Amygdala (tissue), 56 donors: ENCODE data around the gene TEX35.
A peak's percentile ranks its signal among the peaks of the same experiment; 100 is the strongest.
"Not testable (repeated sequence)": the region's sequence is repeated elsewhere in the genome, so short reads cannot be mapped to it uniquely, and the experiment has no call there.

ENCODE experiments used
- DNase-seq, 56 donors: peaks; one replicate each; lab custom pipeline; 2025; lab: John Stamatoyannopoulos, UW

Gene TEX35

DNA sequence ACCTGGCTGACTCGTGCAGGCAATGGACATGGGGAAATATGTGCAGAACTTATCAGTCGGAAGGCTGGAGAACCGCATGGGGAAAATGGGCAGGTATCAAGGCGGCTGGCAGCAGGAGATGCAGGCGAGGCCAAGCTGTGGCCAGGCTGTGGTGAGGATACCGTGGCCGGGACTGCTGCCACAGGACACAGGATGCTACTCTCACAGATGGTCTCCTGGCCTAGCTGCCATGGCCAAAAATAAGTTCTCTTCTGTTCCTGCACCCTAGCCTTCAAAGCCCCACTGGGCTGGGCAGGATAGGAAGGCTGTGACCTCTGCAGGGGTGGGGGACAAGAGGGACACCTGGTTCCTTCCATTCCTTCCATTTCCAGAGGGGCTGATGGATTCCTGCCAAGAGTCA, 26.4 kb downstream of the TEX35 start:
- DNase-seq: no peak

DNA sequence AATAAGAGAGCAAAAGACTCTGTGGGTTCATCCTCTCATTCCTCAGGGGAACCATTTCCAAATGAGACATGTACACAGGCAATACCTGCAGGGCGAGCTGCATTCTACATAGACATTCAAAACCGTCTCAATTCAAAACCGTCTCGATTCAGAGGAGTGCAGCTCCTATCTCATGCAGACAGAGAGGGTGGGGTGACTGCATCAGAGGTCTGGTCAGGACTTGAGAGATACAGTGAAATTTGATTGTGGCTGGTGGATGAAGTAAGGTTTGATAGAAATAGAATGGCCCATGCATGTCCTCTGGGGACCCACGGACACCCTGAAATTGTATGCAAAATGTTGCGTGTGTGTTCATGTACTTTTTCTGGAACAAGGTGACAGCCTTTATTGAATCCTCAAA, 27.3 kb downstream of the TEX35 start:
- DNase-seq: no peak

DNA sequence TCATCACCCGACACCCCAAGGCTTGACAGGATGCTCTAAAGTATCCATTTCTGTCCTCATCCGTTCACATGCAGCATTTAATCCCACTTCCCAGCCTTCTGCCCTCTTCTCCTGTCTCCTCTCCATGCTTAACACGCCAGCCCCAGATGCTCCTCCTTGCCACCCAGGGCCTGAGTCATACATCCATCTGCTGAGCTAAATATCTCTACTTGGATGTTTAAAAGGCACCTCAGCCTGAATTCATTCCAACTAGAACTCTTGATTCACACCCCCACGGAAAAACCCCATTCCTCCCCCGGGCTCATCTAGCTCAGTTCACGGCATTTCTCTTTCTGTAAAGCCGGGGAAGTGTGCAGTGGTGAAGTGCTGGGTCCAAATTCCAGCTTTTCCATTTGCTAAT, 27.7 kb downstream of the TEX35 start:
- peak in 16 of 56 donors; percentile 7 to 65 (median 26) for DNase-seq

DNA sequence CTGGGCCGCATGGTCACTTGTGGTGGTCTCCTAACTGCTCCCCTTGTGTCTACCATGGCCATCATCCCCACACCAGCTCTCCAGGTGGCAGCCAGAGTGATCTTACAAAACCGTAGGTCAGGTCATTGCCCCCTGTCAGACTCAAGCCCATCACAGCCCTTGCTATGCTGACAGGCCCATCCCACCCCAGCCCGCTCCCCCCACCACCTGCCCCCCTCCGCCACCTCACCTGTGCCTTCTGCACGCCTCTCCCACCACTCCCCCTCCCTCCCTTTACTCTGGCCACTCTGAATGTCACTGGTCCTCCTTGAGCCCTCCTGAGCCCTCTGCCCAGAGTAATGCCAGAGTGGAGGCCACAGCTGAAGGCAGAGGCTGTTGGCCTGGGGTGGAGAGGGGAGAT, 28.5 kb downstream of the TEX35 start:
- DNase-seq: no peak

DNA sequence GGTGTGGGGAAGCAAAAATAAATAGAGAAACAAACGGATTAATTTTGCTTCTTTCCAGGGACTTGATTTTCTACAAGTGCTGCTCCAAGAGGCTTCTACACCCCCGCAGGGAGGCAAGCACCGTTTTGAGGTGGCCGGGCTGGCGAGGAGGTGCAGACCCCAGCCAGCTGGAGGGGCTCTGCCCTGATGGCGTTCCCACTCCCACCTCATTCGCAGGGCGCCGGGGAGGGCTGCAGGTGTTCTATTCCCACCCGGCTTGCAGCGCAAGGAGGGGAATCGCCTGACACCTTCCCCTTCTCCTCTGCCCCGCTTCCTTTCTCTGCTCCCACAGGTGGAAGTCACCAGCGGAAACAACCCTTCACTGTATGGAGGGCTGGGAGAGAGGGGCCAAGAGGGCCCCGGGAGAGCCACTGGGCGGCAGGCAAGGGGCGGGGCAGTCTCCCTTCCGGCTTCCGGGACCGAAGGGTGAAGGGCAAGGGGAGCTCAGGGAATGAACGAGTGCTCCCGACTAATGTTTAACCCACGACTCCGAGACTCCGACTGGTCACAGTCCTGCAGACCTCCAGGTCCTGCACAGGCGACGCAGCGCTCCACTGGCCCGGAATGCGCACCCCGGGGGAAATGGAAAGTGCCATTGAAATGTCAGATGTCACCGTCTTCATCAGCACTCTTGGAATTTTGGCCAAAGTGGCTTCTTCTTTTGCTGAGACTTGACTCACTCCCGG, 29.1 kb downstream of the TEX35 start:
- peak in 17 of 56 donors; percentile 20 to 69 (median 51) for DNase-seq

DNA sequence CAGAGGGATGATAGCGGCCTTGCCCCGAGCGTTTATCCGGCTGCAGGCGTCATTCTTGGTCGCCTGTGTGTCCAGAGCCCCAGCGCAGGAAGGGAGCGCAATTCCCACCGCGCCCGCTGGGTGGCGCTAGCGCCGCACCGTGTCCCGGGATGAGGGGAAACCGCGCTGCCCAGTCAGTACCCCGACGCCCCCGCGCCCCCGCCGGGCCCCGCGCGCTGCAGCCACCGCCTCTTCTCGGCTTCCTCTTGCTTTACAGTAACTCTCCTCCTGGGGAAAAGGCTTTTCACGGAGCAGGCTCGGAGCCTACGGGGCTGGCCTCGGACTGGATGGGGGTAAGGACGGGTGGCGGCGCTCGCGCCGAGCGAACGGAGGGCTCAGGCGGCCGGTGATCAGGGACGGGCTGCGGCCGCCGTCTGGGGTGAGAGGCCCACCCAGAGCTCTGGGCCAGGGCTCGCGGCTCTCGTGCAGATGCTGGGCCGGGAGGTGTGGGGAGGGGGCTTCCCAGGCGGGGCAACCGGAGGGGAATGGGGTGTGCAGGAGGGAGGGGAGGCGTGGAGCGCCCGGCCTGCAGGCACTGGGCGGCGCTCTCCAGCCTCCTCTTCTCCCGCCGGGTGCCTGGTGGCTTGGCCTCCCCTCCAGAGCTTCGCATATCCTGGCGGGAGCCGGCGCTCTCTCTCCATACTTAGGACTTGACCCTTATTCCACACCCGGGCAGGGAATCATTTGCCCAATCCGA, 29.8 kb downstream of the TEX35 start:
- peak; percentile 12 to 92 (median 74) for DNase-seq

DNA sequence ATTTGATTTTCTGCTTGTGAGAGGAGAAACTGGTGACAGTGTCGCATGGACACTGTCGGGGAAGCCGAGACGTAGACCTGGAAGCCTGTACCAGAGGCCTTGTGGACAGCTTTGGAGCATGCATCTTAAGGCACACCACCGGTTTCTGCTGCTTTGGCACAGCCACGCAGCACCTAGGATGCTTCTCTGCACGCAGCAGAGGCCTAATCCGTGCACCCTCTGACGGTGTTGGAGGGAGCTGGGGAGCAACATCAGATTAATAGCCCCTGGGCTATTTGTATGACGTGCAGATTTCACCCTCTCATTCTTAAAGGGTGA, 30.3 kb downstream of the TEX35 start:
- peak in 1 of 56 donors; percentile 27 for DNase-seq

DNA sequence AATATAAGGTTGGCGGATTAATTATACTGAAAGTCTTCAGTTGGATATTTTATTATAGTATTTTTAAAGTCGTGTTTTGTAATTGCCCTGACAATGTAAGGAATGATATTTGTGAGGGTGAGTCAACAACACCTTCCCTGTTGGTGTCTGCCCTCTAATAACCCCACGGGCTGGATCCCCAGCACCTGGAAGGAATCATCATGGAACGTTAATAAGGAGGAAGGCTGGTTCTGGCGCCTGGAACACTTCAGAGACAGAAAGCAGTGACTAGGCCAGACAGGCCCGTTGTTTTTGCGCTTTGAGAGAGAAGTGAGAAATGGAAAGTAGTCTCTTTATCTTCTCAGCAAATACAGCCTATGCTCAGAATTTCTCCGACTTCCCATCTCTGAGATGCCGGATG, 31.6 kb downstream of the TEX35 start:
- no peak for DNase-seq

DNA sequence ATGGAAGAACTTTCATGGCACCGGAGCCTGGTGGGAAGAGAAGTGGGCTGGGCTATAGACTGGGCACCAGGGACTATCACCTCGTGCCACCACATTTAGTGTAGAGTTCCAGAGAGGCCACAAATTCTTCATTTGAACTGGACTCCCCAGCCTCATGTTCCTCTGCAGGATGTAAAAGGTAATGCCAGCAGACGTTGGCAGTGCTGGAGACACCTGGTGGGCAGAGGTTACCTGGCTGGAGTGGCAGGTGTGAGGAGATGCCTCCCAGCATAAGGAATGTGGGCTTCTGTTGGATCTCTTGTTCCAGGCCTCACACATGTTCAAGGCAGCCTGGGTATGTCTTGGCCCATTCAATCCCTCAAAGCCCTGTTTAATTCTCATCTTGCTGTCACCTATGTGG, 35.2 kb downstream of the TEX35 start:
- DNase-seq: no peak

DNA sequence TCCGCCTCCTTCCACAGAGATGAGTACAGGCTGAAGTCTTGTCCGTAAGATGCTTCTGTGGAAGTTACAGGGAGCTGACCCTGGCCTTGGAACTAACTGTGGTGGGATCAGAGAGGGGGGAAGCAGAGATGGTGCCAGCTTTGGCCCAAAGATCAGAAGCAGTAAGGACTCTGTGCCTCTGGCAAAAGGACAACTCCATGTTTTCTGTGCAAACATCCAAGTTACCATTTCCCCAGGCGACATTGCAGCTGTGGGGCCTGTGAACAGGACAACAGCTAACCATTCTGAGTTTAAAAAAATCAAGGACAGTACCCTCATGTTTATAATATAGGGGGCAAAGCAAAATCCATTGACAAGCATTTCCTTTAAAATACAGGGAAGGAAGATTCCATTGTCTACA, 38.4 kb downstream of the TEX35 start:
- DNase-seq: no peak

DNA sequence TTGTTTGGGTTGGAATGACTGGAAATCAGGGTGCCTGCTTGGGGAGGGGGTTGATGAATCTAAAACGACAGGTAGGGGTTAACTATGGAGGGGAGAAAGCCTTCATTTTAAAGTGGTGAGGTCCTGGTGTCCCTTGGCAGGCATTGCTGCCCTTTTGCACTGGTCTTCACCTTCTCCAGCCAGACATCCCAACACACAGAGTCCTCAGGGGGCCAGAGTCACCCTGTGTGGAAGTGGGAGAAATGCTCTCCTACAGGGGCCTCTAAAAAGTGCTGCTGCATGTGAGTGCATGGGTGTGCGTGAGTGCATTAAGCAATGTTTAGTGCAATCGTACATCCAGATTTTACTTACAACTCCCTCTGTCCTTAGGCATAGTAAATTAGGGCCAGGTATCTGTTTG, 39.0 kb downstream of the TEX35 start:
- DNase-seq: no peak

DNA sequence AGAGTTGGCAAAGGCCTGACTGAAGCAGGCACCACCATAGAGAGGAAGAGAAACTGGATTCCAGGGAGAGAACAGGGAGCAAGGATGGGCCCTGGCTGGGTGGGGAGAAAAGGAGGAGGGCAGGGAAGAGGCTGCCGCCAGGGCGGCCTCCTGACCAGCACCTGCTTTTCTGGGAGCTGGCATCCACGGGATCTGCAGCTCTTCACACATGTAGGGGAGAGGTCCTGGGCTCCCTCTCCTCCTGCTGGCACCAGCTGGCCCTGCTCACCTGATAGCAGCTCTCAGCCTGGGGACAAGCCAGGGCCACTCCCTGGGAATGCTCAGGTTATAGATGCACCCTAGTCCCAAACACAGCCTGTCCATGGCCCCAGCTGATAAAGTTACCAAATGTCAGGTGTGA, 39.9 kb downstream of the TEX35 start:
- DNase-seq: no peak

DNA sequence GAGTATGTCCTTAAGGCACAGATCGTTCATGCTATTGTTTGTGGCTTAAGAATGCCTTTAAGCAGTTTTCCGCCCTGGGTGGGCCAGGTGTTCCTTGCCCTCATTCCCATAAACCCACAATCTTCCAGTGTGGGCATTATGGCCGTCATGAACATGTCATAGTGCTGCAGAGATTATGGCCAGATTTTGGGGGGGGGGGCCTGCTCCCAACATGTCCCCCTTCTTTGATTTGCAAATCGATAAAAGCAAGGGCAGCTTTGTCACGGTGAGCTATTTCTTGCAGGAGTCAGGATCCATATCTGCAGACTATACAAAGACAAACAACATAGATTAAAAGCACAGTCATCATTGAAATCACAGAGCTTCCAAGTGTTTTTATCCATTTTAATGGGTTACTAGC, 41.4 kb downstream of the TEX35 start:
- DNase-seq: not testable (repeated sequence)

DNA sequence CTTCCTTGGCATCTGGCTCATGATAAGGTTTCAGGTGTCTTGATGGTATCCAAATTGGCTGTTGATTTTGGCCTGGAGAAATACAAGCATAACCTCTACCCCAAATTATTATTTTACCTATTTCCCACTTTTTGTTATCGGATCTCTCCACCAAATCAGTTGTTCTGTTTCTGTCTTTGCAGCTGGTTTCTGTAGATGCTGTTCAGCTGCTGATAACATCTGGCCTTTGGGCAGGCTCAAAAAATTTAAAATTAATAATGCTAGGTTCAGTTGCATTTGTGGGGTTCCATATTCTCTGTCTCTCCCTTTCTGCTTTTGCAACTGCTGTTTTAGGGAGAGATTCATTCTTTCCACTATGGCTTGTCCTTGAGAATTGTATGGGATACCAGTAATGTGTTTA, 42.7 kb downstream of the TEX35 start:
- not testable (repeated sequence) for DNase-seq

DNA sequence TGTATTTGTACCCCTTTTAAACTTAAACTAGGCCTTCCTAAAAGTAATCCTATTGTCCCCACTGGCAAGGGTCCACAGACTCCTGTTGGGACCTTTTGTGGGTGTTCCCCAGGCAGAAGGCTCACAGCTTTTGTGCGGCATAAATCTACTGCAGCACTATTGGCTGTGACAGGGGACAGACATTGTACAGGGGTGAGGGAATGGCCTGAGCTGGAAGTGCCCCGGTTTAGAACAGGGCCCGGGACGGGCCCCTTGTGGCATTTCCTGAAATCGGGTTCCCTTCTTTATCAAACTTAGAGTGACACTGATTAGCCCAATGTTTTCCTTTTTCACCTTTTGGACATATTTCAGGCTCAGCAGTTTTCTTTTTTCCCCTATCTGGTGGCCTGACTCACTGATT, 45.9 kb downstream of the TEX35 start:
- DNase-seq: not testable (repeated sequence)

DNA sequence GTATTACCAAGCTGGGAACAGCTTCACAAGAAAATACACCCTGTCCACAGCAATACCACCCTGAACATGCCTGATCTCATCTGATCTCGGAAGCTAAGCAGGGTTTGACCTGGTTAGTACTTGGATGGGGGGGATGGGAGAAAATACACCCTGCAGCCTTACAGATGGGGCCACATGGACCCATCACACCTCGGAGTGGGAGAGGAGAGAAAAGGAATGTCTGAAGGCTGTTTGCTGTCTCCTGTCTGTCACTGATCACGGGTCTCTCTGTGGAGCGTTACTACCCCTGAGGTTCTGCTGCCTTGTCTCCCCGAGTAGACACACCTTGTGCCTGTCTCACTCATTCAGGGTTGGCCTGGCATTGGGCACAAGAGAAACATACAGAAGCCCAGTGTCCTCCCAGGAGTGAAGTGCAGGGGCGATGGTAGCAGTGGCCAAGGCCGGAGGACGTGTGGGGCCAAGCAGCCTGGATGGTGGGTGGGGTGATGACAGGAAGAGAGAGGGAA, 48.0 kb downstream of the TEX35 start:
- DNase-seq: no peak

DNA sequence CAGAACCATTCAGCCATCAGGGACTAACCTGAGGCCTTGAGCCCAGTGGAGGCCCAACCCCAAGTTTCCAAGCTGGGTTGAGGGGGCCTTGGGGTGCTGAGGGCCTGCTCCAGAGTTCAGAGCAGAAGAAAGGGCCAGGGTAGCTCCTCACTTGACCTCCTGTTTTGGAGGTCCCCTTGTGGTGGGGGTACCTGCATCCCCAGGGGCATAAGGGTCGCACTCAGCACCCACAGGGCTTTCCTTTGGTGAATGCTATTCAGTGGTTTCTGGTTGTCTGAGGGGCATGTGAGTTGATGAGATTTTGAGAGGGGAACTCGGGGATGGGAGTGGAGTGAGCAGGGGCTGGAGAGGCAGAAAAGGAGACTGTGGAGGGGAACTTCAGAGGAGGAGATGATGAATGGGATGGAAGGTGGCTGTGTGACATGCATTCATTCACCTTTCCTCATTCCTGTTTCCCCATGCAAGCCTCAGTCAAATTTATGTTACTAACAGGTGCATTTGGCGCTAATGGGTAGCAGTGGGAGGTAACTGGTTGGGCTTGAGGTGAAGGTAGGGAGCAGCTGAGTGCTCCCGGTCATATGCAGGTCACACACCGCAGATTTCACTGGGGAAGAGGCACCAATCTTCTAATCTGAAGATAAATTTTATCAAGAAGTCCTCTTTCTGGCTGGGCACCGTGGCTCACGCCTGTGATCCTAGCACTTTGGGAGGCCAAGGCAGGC, 50.4 kb downstream of the TEX35 start:
- DNase-seq: no peak

DNA sequence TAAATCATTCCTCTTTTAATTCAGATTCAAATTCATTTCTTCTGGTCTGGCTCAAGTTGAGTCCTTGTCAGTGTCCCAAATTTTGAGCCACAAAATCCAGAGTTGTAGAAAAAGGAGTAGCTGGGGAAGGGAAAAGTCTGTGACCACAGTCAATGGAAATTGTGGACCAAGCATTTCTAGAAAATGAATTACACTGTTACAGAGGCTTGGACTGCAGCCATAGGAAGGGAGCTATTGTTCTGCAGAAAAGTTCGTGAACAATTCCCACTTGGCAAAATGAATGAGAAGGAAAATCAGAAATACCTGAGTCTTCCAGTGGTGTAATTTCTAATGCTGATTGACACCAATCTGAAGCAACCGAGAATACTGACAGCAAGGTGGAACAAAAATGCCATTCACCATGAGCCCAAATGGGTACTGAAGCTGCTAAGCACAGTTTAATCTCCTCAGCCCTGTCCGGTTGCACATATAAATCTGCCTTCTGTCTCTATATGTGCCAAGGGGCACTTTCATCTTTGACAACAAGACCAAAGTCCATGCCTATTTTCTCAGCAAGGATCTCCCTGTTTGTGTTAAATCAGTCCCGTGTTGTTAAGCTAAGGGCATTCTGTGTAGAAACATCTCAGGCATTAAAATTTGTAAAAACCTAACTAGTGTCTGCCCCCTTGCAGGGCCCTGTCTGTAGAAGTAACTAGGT, 51.3 kb downstream of the TEX35 start:
- no peak for DNase-seq

DNA sequence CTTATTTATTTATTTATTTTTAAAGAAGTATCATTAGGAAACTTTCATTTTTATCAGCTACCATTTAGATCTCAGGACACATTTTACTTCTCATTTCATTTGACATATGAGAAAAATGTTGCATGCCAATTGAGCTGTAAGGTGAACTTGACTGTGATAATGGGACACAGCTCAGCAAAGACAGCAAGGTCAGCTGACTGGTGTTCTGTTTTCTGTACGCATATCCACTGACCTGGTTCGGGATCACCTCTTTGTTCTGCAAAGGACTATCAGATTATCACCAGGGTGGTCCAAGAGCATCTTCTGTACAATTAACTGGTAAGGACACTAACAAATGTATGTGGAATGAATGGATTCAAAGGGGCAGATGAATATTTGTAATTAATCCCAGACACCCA, 51.9 kb downstream of the TEX35 start:
- DNase-seq: no peak

DNA sequence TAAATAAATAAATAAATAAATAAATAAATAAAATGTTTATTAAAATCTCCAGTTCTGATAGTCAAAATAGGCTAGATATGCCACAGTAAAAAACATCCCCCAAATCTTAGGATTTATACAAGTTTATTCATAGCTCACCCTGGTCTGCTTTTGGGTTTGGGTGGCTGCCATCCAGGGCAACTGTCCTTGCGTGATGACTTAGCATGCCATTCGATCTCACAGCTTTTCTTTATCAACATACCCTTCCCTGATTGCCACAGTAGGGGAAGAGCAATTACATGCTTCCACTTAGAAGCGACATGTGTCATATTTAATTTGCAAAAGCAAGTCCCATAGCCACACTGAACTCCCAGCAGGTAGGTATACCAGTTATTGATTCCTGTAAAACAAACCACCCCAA, 52.7 kb downstream of the TEX35 start:
- DNase-seq: no peak

DNA sequence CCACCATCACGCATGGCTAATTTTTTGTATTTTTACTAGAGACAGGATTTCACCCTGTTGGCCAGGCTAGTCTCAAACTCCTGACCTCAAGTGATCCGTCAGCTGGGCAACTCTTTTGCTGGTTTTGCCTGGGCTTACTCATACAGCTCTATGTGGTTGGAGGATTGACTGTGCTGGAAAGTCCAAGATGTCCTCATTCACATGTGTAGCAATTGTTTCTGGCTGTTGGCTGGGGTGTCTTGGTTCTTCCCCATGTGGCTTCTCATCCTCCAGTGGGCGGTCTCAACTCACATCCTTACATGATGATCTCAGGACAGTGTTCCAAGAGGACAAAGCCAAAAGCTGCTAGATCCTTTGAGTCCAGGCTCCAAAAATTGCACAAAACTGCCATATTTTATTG, 53.3 kb downstream of the TEX35 start:
- DNase-seq: no peak
